ENCODE data around the gene TMEM252. TPM values are rescaled to one million over a fixed set of nuclear protein-coding genes. Genes with fewer than 3 reads are reported as not detected.

Gene TMEM252
- polyA plus RNA-seq, 3 donors, result 0.34 TPM; not detected in 2

GRCh38 chr9:68507130-68507805 lies 33.4 kb downstream of the TMEM252 start:
- H3K27ac ChIP-seq (ENCODE audit: low read depth, low read length), result no peak overlapping the region
- WGBS, 3 donors, result 46 to 54% (median 52%) methylated on average over 7 of the region's 7 CpGs

- H3K27ac ChIP-seq (ENCODE audit: low read depth, low read length), result no peak overlapping the region
- WGBS, 3 donors, result 95 to 100% (median 97%) methylated on average over 1 of the region's 1 CpG
These were observed 34.1 kb downstream of the TMEM252 start for GRCh38 chr9:68506551-68506950.

- no peak overlapping the region for H3K27ac ChIP-seq (ENCODE audit: low read depth, low read length)
These were observed 34.8 kb downstream of the TMEM252 start for GRCh38 chr9:68505681-68506409.

GRCh38 chr9:68502279-68502678 lies 38.4 kb downstream of the TMEM252 start:
- 56 to 64% (median 59%) methylated on average over 4 of the region's 4 CpGs for WGBS, 3 donors
- no peak overlapping the region for H3K27ac ChIP-seq (ENCODE audit: low read depth, low read length)

More at GRCh38 chr9:68505681-68506409, 34.8 kb downstream of the TMEM252 start:
- 53 to 73% (median 56%) methylated on average over 4 of the region's 4 CpGs for WGBS, 3 donors

DNA sequence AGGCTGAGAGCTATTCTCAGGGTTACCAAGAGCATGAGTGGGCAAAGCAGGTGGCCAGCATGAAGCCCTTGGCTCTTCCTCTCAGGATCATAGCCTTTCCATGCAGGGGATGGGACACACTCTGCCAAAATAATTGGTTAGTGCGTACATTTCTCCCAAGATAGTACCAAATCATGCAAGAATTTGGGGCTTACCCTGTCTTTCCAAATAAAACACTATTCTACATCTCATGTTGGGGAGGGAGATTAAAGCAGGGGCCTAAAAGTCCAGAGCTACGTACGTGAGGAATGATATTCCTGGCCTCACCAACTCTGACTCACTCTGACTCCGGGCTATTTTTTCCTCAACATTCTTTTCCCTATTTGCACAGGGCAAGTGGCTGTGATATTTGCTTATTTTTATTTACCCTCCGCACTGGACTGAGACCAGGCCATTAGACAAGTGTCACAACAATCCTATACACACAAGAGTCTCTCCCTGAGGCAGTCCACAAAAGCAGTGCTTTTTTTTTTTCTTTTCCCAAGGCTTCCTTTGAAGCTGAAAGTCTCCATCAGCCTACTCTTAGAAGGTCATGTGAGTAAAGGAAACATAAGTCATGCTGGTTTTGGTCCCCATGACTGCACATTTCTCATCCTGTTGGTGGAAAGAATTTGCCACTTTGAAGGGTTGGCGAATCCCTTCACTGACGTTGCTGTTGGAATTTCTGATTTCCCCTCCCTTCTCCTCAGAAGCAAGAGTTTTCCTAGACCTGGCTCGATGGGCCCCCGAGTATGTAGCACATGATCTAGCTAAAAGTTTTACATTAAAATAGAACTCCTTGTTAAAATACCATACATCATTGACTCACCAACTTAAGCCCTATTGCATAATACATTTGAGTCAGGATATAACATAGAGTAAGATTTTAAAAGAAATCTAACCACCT lies 40.0 kb downstream of the TMEM252 start:
- WGBS, 3 donors, result 77 to 87% (median 84%) methylated on average over 9 of the region's 9 CpGs
- H3K27ac ChIP-seq (ENCODE audit: low read depth, low read length), result no peak overlapping the region

DNA sequence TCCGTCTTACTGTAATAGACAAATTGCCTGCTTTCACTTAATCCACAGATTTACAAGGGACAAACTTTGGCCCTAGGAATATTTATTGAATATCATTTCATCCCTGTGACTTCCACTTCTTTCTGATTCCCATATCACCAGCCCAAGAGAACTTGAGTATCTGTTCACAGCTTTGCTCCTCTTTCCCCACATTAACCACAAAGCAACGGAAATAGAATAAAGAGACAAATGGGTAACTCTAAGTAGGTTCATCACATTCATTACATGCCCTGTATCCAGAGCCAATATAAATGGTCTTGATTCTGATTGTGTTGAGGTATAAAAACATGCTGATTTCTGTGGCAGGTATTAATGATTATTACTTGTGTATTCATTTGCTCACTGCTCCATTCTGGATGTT lies 41.9 kb downstream of the TMEM252 start:
- no peak overlapping the region for H3K27ac ChIP-seq (ENCODE audit: low read depth, low read length)
- 77 to 89% (median 78%) methylated on average over 2 of the region's 2 CpGs for WGBS, 3 donors

DNA sequence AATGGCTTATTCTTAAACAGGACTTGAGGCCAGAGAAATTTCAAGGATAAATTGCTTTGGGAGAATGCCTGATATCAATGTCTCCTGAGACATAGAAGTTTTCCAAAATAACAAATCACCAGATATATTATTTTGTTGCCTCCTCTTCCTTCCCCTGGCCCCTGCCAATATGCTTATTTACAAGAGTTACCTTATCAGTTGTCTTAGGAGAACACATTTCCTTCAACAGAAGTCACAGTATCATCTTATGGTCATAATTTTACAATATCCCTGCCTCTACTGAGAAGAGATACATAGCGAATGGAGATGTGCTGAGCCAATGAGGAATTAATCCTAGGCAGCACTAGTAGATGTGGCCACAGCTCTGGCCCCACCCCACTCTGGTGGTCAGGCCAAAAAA lies 43.1 kb downstream of the TMEM252 start:
- H3K27ac ChIP-seq (ENCODE audit: low read depth, low read length), result no peak overlapping the region
- 81 to 90% (median 85%) methylated on average over 1 of the region's 1 CpG for WGBS, 3 donors

- no peak overlapping the region for H3K27ac ChIP-seq (ENCODE audit: low read depth, low read length)
These were observed 44.3 kb downstream of the TMEM252 start for GRCh38 chr9:68496356-68496755.

DNA sequence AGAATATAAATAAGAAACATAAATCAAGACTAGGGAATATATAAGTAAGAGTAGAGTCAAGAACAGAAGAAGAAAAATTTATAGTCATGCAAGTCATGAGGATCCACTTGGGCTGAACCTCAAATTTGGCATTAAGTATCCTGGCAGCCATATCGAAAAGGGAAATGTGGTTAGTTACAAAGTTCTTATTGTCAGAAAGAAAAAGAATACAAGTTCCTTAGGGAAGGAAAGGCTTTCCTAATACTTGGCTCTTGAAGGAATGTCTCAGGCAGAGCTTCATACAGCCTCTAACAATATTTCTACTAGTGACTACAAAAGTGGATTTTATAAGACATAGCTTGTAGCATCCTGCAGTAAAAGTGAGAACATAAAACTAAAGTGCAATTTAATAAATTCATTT lies 45.4 kb downstream of the TMEM252 start:
- H3K27ac ChIP-seq (ENCODE audit: low read depth, low read length), result no peak overlapping the region
- WGBS, 3 donors, result 50 to 90% (median 64%) methylated on average over 1 of the region's 1 CpG

GRCh38 chr9:68493958-68494577 lies 46.6 kb downstream of the TMEM252 start:
- H3K27ac ChIP-seq (ENCODE audit: low read depth, low read length), result no peak overlapping the region
- whole genome bisulfite sequencing, 3 donors, result 68 to 80% (median 77%) methylated on average over 3 of the region's 3 CpGs

DNA sequence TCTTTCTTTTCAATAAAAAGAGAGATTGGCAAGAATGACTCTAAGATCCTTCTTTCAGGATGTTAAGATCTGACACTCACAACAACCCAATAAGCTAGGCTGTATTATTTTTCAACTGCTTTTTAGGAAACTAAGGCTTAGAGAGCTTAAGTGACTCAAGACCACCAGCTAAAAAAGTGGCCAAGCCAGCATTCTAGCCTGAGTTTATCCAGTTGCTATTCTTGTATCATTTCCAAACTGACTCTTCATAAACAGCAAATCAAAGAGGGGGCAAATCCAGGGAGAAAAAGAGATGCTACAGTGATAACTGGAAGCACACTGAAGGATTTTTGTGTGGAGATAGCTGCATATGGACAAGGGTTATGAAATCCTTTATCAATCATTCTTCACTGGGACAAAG lies 47.1 kb downstream of the TMEM252 start:
- no peak overlapping the region for H3K27ac ChIP-seq (ENCODE audit: low read depth, low read length)

DNA sequence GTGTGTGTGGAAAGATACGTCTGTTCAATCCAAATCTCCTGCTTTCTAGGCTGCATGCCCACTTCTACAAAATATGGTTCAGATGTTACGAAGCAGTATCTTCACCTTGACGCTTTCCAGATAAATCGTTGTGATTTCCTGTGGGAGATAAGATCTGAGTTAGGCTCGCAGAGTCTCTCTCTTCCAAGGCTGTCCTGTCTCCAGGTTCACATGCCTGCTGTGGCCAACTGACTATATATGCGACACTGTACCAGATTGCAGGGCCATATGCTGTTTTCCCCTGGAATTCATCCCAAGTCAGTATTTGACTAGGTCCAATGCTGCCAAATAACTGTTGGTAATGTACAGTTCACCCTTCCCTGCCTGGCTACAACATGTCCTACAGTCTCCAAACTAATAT lies 47.9 kb downstream of the TMEM252 start:
- H3K27ac ChIP-seq (ENCODE audit: low read depth, low read length), result no peak overlapping the region
- 22 to 68% (median 67%) methylated on average over 6 of the region's 6 CpGs for WGBS, 3 donors

DNA sequence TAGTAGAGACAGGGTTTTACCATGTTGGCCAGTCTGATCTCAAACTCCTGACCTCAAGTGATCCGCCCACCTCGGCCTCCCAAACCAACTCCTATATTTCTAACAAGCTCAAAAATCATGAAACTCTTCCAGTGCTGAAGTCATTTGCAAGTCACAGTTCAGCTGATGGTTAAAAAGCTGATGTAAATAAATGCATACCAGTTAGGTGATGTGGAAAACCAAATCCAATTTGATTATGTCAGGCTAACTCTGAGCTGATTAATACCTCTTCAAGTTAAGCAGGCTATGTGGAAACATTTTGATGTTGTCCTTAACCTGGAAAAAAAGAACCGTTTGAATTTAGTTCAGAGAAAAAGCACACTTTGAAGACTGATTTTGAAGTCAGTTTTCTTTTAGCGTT lies 51.0 kb downstream of the TMEM252 start:
- 85 to 92% (median 91%) methylated on average over 4 of the region's 4 CpGs for WGBS, 3 donors
- H3K27ac ChIP-seq (ENCODE audit: low read depth, low read length), result no peak overlapping the region

- H3K27ac ChIP-seq (ENCODE audit: low read depth, low read length), result no peak overlapping the region
- WGBS, 3 donors, result 56 to 73% (median 58%) methylated on average over 2 of the region's 2 CpGs
These were observed 52.6 kb downstream of the TMEM252 start for GRCh38 chr9:68488126-68488525.

Other genes with a start within 250 kb of the TMEM252 start
- not detected for gene FOXD4L3, start 238.0 kb downstream of the TMEM252 start, polyA plus RNA-seq
- gene PGM5, start 184.3 kb downstream of the TMEM252 start, polyA plus RNA-seq, result 10 to 100 TPM in 2 of 3 donors, 1 to 10 TPM in 1; 2.3 to 30.0 (median 12.1) TPM
- 1 to 10 TPM in 2 of 3 donors, under 1 TPM in 1; 0.67 to 4.3 (median 2.0) TPM for gene PIP5K1B, start 164.4 kb upstream of the TMEM252 start, polyA plus RNA-seq

All from adipose tissue (tissue), 3 donors.